Caco-2 (cell line): ENCODE results near the gene PTCH1. TPM values are rescaled to one million over a fixed set of nuclear protein-coding genes. Genes with fewer than 3 reads are reported as not detected.

ENCODE experiments used
- BruUV-seq: library from RNA; stranded (reverse); fragments of 400-500 nt; replicated peaks from 2 replicates; lab custom pipeline; 2021; lab: Mats Ljungman, UMichigan
- CTCF ChIA-PET: fragments of 300-600 bp; sonication (Branson Sonifier 250); formaldehyde crosslinking; loops from one replicate; lab custom pipeline; 2022; ENCODE audit warnings: antibody characterized with exemption; lab: Charles Lee
- POLR2A ChIA-PET: fragments of 300-600 bp; sonication (Branson Sonifier 250); formaldehyde crosslinking; loops from one replicate; lab custom pipeline; 2022; ENCODE audit warnings: antibody characterized with exemption; lab: Charles Lee
- DNase-seq, 2 experiments: peaks; one replicate each; pipeline versions ENCODE4 v3.0.0 to v3.0.0-alpha.2; 2020 to 2022
- H3K27me3 ChIP-seq: replicated peaks from 2 replicates; pipeline ENCODE4 v1.6.0; 2011; ENCODE audit warnings: low read length; ENCODE audit not compliant: control insufficient read depth, insufficient read depth
- H3K36me3 ChIP-seq: 2 replicates; pipeline ENCODE4 v1.5.1; 2011; ENCODE audit warnings: low read length; ENCODE audit not compliant: control insufficient read depth, insufficient read depth
- H3K4me1 ChIP-seq: fragments of 250-450 bp; sonication (Bioruptor Pico); 2 replicates; pipeline ENCODE4 v1.5.1; 2020; ENCODE audit warnings: mild to moderate bottlenecking
- H3K4me3 ChIP-seq: 2 replicates; pipeline ENCODE4 v1.5.1; 2011; ENCODE audit warnings: low read depth, mild to moderate bottlenecking, control low read depth, low read length
- H3K9me3 ChIP-seq: fragments of 250-450 bp; sonication (Bioruptor Pico); 2 replicates; pipeline ENCODE4 v1.5.1; 2020; ENCODE audit warnings: mild to moderate bottlenecking, moderate library complexity
- H3K27ac Mint-ChIP-seq: one replicate; pipeline ENCODE4 v1.8.0; 2022; ENCODE audit warnings: mixed read lengths; ENCODE audit not compliant: unreplicated experiment
- H3K27me3 Mint-ChIP-seq: one replicate; pipeline ENCODE4 v1.8.0; 2022; ENCODE audit warnings: mixed read lengths; ENCODE audit not compliant: insufficient read depth, unreplicated experiment
- H3K36me3 Mint-ChIP-seq: one replicate; pipeline ENCODE4 v1.8.0; 2022; ENCODE audit warnings: mild to moderate bottlenecking, mixed read lengths; ENCODE audit not compliant: insufficient read depth, unreplicated experiment
- H3K4me1 Mint-ChIP-seq: one replicate; pipeline ENCODE4 v1.8.0; 2022; ENCODE audit warnings: low read depth, mixed read lengths; ENCODE audit not compliant: unreplicated experiment
- H3K4me3 Mint-ChIP-seq: one replicate; pipeline ENCODE4 v1.8.0; 2022; ENCODE audit warnings: mild to moderate bottlenecking, moderate library complexity, mixed read lengths; ENCODE audit not compliant: unreplicated experiment
- H3K9me3 Mint-ChIP-seq: one replicate; pipeline ENCODE4 v1.8.0; 2022; ENCODE audit warnings: mixed read lengths; ENCODE audit not compliant: unreplicated experiment
- intact Hi-C: fragments of 100-400 bp; cut with micrococcal nuclease; formaldehyde crosslinking; loops from one replicate; pipeline ENCODE4 v1.10.0; 2022; ENCODE audit not compliant: unreplicated experiment
- total RNA-seq: library from RNA; stranded (reverse); gene quantifications from 2 replicates; pipeline ENCODE4 v1.2.3, GENCODE V29; 2022
- TF ChIP-seq, protein P1 (sequence below), 2 experiments: fragments of 200-600 bp in 1 of 2; IDR thresholded peaks; 1 replicate in 1 of 2; 2 replicates in 1 of 2; pipeline versions ENCODE4 v1.5.1 to v1.8.0; 2011 to 2022; ENCODE audit warnings: antibody characterized with exemption in 1 of 2, control low read depth in 1 of 2, inconsistent platforms in 1 of 2, low read depth in 1 of 2, low read length in 1 of 2, mild to moderate bottlenecking in 1 of 2, moderate library complexity in 1 of 2; ENCODE audit not compliant: insufficient read depth in 1 of 2, severe bottlenecking in 1 of 2, unreplicated experiment in 1 of 2

Gene PTCH1
- total RNA-seq, 1 experiment from 2014 or later = 25.9 TPM

DNA sequence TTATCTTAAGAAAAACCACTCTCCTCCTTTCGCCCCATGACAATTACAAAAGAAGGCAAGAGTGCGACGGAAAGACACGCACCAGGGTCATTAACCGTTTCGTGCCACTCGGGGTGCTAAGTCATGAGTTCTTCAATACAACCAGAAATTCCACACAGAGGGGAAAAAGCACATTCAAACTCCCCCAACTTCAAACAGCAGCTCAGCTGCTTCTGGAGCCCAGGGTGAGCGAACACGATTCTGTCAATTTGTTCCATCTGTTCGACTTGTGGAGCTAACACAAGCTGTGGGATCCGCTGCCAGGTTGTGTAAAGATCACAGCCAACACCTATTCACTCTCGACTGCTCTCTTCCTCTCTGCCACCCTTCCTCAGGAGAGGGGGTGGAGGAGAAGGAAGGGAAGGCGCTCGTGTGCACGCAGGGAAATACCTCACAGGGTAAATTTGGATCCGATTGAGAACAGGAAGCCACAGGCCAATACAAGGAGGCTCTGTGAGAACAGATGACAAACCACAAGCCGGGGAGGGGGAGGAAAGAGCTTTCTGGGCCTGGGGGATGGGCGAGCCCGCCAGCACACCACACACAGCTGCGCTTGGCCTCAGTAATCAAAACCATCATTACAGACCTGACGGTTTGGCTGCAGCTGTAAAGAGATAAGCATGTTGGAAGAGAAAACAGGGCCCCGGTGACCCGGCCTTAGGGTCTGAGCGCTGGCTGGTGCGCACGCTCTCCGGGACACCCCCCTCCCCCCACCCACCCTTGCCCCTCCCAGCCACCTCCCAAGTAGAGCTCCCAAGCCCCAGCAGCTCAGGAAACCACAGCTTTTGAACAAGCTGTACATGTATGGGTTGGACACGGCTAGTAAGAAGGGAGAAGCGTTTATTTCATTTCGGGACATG is 54.3 kb downstream of the PTCH1 start:
- H3K27ac Mint-ChIP-seq = peak overlapping the region; percentile 28

DNA sequence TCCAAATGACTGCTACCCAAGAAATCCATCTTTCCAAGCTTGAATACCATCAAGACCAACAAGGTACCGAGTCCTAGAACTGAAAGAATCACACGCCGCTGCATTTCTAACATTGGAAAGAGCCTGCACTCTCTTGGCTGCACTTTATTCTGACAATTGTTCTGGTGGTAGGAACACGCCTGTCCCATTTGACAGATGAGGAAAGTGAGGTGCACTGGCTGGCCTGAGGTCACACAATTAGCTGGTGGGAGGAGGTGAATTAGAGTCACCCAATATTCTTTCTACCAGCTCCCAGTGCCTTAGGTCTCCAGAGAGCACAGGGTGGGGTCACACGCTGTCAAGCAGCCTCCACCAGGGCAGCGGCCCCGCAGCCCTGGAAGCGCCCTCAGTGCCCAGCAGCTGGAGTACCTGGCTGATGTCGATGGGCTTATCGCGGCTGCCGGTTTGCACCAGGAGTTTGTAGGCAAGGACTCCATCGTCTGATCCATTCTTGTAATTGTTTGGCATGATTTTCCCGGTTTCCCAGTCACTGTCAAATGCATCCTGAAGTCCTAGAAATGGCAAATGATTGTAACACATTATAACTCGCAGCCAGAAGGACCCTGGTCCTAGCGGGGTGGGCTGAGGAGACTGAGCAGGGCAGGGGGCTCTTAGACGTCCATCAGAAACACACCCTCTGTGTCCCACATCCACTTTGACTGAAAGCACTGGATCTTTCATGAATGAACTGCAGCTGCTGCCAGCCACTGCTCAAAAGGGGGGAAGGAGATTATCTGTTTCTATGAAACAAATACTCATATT is 55.1 kb downstream of the PTCH1 start:
- Mint-ChIP-seq H3K4me3 (no peak overlapping the region), H3K27ac (no peak overlapping the region), H3K4me1 (peaks cover 14% of the 10 kb centered on the region), H3K9me3 (no peaks in the 10 kb centered on the region), H3K27me3 (no peaks in the 10 kb centered on the region), H3K36me3 (peaks cover 31% of the 10 kb centered on the region)
- BruUV-seq = no TSS peak
- no peak for DNase-seq
- CTCF ChIA-PET = no interaction called here
- no peak overlapping the region for H3K4me3 ChIP-seq
- 0 out of 2 replicates have a peak, but pooled peaks cover 5% of the 10 kb centered on the region for H3K4me1 ChIP-seq
- TF ChIP-seq, protein P1, sequence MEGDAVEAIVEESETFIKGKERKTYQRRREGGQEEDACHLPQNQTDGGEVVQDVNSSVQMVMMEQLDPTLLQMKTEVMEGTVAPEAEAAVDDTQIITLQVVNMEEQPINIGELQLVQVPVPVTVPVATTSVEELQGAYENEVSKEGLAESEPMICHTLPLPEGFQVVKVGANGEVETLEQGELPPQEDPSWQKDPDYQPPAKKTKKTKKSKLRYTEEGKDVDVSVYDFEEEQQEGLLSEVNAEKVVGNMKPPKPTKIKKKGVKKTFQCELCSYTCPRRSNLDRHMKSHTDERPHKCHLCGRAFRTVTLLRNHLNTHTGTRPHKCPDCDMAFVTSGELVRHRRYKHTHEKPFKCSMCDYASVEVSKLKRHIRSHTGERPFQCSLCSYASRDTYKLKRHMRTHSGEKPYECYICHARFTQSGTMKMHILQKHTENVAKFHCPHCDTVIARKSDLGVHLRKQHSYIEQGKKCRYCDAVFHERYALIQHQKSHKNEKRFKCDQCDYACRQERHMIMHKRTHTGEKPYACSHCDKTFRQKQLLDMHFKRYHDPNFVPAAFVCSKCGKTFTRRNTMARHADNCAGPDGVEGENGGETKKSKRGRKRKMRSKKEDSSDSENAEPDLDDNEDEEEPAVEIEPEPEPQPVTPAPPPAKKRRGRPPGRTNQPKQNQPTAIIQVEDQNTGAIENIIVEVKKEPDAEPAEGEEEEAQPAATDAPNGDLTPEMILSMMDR (IDR thresholded peaks at IDR 0.05; ENCODE audit: insufficient read depth in 1 of 2, low read depth in 1 of 2, low read length in 1 of 2, severe bottlenecking in 1 of 2, unreplicated experiment in 1 of 2) = no peak
- intact Hi-C loops = no loop called here
- peaks cover 3% of the 10 kb centered on the region for H3K36me3 ChIP-seq
- H3K27me3 ChIP-seq = no peaks in the 10 kb centered on the region
- POLR2A ChIA-PET = no interaction called here
- no peaks in the 10 kb centered on the region for H3K9me3 ChIP-seq

More for the DNA sequence above, 54.3 kb downstream of the PTCH1 start:
- intact Hi-C loops = no loop called here
- POLR2A ChIA-PET = interaction anchor here (0.6 kb wide), 1 partner anchor 9 kb away, joined by 5 read pairs; no protein-coding TSS in a partner anchor
- H3K9me3 Mint-ChIP-seq = no peaks in the 10 kb centered on the region
- Histone ChIP-seq H3K4me1 (0 out of 2 replicates have a peak, but pooled peaks cover 5% of the 10 kb centered on the region), H3K36me3 (peaks cover 3% of the 10 kb centered on the region), H3K4me3 (no peak overlapping the region), H3K9me3 (no peaks in the 10 kb centered on the region), H3K27me3 (no peaks in the 10 kb centered on the region)
- CTCF ChIA-PET = interaction anchor here (0.6 kb wide), 1 partner anchor 198 kb away, joined by 3 read pairs; no protein-coding TSS in a partner anchor
- H3K27me3 Mint-ChIP-seq = no peaks in the 10 kb centered on the region
- peaks cover 38% of the 10 kb centered on the region for H3K36me3 Mint-ChIP-seq
- no TSS peak for BruUV-seq
- peak overlapping the region; percentile 66 for H3K4me3 Mint-ChIP-seq
- H3K4me1 Mint-ChIP-seq = peaks cover 14% of the 10 kb centered on the region
- peak; percentile 39 to 72 for DNase-seq
- TF ChIP-seq, protein P1 (IDR thresholded peaks at IDR 0.05; ENCODE audit: insufficient read depth in 1 of 2, low read depth in 1 of 2, low read length in 1 of 2, severe bottlenecking in 1 of 2, unreplicated experiment in 1 of 2) = no peak

DNA sequence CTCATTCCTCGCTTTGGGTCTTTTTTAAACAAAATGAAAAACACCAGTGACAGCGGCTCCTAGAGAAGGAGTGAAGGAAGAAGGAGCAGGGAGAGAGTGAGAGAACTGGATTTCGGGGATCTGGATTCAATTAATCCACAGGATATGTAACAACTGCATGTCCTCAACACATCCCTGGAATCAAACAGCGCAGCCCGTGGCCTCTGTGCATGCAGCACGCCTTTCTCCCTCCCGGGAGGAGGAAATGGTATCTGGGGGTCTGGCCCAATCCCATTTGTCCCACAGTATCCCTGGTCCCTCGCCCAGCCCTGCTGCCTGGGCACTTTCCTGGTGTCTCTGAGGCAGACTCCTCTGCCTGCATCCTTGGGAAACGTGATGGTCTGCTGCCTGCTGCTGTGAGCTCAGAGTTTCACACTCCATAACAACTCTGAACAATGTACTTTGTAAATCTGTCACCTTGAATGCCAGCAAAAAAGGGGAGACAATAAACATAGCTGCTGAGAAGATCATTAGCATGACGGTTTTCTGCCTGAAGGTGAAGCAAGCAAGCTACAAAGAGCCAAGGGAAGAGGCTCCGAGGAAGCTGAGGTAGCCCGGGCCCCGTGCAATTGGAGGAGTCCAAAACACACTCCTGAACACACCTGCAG is 56.1 kb downstream of the PTCH1 start:
- DNase-seq = peak in 1 of 2 experiments; percentile 8
- TF ChIP-seq, protein P1 (IDR thresholded peaks at IDR 0.05; ENCODE audit: insufficient read depth in 1 of 2, low read depth in 1 of 2, low read length in 1 of 2, severe bottlenecking in 1 of 2, unreplicated experiment in 1 of 2) = no peak
- H3K4me3 ChIP-seq = no peak overlapping the region
- Mint-ChIP-seq H3K36me3 (peaks cover 35% of the 10 kb centered on the region), H3K27me3 (no peaks in the 10 kb centered on the region), H3K4me3 (no peak overlapping the region), H3K4me1 (peaks cover 14% of the 10 kb centered on the region), H3K27ac (no peak overlapping the region), H3K9me3 (no peaks in the 10 kb centered on the region)
- ChIA-PET CTCF (no interaction called here), POLR2A (no interaction called here)
- intact Hi-C loops = no loop called here
- H3K9me3 ChIP-seq = no peaks in the 10 kb centered on the region
- 0 out of 2 replicates have a peak, but pooled peaks cover 5% of the 10 kb centered on the region for H3K4me1 ChIP-seq
- H3K27me3 ChIP-seq = no peaks in the 10 kb centered on the region
- no TSS peak for BruUV-seq
- peaks cover 3% of the 10 kb centered on the region for H3K36me3 ChIP-seq
